HCEC 1CT (cell line): ENCODE data around the gene HCK.

Source experiments
- DNase-seq: peaks from one replicate; pipeline ENCODE4 v3.0.0-alpha.2; 2017

HCK gene

DNA sequence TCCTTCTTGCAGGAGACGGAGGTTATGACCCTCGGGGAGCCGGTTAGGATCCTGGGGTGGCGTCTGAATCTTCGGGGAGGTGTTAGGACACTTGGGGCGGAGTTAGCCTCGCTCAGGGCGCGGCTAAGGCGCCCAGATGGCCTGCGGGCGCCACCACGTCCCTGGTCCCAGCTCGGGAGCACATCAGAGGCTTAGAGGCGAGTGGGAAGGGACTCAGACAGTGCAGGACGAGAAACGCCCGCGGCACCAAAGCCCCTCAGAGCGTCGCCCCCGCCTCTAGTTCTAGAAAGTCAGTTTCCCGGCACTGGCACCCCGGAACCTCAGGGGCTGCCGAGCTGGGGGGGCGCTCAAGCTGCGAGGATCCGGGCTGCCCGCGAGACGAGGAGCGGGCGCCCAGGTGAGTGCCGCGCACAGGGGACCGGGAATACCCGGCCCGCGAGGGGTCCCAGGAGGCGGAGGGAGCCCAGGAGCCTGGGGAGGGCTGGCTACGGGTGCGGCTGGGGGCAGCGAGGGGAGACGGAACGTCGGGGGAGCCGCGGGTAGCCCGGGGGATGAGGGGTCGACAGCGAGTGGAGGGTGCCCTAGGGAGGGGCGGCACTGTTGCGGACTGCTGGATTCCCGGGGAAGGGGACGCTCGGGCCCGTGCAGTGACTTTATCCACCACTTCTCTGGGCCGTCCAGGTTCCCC lies at the start of gene HCK:
HCK (plus strand) TSS at position 153 of the 688 bp plus-strand sequence.
- no peak for DNase-seq

- no peak for DNase-seq
Measured at GRCh38 chr20:32003325-32003724, 48.7 kb upstream of the HCK start.

DNA sequence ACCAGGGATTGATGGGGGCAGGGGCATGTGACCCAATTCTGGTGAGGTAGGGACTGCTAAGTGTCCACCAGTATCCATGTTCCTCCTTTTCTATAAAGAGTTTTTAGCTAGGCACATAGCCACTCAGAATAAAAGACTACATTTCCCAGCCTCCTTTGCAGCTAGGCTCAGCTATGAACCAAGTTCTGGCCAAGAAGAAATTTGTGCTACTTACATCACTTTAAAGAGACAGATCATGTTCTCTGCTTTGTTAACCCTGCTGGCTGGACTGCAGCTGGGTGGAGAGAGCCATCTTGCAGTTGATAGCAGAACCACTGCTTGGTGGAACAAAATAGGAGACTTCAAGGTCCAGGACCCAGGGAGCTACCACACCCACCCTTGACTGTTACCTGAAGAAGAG lies 47.1 kb upstream of the HCK start:
- DNase-seq = peak; percentile 31

DNA sequence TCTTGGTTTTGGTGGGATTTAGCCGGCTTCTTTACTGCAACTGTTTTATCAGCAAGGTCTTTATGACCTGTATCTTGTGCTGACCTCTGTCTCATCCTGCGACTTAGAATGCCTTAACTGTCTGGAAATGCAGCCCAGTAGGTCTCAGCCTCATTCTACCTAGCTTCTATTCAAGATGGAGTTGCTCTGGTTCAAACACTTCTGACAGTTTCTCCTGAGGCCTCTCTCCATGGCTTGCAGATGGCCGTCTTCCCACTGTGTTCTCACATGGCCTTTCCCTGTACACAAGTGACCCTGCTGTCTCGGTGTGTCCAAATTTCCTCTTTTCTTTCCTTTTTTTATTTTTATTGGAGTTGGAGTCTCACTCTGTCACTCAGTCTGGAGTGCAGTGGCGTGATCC lies 46.0 kb upstream of the HCK start:
- no peak for DNase-seq

DNA sequence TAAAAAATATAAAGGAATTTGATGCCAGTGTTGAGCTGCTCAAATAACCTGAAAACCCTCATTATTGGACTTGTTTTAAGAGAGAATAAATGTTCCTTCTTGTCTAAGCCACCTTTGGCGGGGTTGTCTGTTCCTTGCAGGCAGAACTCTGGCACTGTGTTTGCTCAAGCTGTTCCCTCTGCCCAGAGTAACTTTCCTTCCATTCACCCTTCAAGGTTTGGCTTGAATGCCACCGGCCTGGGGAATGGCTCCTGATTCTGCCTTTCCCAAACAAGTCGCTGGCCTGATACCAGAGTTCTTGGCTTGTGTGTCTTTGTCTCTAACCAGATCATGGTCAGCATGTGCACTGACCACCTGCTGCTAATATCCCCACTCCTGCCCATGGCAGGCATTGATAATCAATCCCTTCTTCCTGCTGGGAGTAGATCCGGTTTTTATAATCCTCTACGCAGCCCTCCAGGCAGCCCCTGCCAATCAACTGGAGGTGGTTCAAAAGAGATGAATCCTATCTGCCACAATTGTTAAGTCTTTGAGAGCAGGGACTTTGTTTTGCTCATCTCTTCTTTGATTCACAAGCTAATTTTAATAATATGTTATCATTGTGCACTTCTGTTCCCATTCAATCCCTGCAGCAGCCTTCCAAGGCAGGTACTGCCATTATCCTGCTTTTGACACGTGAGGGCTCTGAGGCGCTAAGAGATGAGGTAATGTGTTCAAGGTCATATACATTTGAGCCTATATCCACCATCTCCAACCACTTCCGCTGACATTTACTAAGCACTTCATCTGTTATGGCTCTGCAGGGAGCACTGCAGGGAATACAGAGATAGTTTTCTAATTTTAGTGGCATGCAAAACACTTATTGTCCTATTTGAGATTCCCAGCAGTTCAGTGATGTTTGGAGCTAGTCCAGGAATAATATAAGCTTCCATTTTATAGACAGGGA lies 44.9 kb upstream of the HCK start:
- DNase-seq = no peak

DNA sequence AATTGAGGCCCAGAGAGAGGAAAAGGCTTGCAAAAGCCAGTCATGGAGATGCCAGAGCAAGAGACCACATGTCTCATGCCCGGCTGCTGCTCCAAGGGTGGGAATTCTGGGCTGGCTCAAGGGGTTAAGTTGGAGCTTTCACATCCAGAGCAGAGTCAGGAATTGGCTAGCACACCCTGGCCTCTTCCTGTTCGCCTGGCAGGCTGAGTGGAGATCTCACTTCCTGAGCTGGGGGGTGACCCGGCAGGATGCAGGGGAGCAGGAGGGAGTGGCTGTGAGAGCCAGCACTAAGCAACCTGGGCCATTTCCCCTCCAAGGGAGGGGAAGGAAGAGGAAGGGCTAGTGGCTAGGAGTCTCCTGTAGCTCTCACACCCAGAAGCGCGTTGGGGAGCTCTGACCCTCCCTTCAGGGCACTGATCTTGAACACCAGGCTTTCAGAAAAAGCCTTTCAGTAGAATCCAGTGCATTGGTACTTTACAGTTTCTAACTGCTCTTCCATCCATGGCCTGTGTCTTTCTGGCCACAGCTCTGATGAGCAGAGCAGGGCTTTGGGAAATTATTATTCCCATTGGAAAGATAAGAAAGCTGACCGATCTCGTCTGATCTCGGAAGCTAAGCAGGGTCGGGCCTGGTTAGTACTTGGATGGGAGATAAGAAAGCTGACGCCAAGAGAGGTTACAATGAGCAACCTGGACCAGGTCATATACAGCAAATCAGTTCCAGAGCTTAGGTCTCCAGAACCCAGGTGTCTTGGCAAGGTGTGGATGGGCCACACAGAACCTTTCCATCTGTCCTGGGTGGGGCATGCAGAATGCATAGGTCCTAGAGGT lies 44.0 kb upstream of the HCK start:
- DNase-seq = no peak

GRCh38 chr20:32009564-32009963 lies 42.5 kb upstream of the HCK start:
- no peak for DNase-seq

GRCh38 chr20:32010101-32010500 lies 41.9 kb upstream of the HCK start, which contains the start of gene CCM2L:
Gene CCM2L (plus strand): TSS chr20:32010438. CDS start chr20:32010455, 17 bp downstream.
- DNase-seq = no peak

GRCh38 chr20:32010666-32011065 lies 41.4 kb upstream of the HCK start:
- no peak for DNase-seq

- no peak for DNase-seq
Measured at GRCh38 chr20:32012159-32012688, 39.8 kb upstream of the HCK start.

DNA sequence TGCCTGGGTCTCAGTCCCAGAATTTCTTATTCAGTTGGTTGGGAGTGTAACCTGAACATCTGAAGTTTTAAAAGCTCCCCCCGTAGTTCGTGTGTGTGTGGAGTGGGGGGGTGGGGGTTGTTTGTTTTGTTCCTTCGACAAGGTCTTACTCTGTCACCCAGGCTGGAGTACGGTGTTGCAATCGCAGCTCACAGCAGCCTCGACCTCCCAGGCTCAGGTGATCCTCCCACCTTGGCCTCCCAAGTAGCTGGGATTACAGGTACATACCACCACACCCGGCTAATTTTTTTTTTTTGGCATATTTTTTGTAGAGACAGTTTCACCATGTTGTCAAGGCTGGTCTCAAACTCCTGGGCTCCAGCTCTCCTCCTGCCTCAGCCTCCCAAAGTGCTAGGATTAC lies 38.7 kb upstream of the HCK start:
- DNase-seq = no peak

DNA sequence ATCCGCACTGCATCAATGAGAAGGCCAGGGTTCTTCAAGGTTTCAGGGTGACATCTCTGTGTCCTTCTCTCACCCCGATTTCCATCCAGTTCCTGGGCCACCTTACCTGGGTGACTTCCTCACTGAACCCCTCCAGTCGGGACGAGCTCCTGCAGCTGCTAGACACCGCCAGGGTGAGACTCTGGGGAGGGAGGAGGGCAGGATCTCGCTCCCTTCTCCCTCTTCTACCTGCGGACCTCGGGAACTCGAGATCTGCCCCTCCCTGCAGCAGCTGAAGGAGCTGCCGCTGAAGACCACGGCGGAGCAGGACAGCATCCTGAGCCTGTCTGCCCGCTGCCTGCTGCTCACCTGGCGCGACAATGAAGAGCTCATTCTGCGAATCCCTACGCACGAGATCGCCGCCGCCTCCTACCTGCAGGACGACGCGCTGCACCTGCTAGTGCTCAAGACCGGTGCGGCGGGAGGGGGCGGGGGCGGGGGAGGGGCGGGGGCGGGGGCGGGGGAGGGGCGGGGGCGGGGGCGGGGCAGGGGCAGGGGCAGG lies 34.3 kb upstream of the HCK start:
- no peak for DNase-seq

DNA sequence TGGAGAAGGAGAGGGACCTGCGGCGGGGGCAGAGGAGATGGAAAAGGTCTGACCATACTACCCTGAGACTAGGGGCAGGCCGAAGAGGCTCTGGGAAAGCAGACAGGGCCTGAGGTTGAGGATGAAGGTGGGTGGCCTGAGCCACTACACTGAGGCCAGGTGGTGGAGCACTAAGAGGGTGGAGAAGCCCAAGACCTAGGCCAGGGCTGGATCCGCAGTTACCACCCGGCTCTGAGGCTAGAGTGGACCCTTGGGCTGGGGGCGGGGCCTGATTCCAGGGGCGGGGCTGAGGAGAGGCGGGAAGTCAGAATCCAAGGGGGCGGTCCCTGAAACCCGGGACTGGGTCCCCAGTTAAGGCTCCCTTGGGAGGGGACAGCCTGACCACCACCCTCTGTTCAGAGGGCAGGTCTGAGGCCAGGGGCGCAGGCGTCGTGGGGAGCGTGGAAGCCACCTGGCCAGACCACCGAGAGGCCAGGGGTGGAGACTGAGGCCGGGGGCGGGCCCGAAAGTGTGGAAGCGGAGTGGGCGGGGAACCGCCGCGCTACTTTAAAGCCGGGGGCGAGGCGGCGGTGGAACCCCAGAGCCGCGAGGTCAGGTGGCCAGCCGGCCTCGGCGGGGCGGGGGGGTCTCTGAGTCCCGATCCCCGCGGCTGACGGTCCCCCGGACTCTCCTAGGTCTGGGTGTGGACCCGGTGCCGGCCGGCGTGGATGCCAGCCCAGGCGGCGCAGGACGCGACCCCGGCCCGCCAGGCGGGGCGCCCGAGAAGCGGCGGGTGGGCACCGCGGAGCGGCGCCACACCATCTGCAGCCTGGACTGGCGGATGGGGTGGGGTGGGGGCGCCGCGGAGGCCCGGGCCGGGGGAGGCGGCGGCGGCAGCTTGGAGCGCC lies 33.5 kb upstream of the HCK start:
- DNase-seq = no peak

- DNase-seq = no peak
Measured at GRCh38 chr20:32019156-32019510, 32.9 kb upstream of the HCK start.

DNA sequence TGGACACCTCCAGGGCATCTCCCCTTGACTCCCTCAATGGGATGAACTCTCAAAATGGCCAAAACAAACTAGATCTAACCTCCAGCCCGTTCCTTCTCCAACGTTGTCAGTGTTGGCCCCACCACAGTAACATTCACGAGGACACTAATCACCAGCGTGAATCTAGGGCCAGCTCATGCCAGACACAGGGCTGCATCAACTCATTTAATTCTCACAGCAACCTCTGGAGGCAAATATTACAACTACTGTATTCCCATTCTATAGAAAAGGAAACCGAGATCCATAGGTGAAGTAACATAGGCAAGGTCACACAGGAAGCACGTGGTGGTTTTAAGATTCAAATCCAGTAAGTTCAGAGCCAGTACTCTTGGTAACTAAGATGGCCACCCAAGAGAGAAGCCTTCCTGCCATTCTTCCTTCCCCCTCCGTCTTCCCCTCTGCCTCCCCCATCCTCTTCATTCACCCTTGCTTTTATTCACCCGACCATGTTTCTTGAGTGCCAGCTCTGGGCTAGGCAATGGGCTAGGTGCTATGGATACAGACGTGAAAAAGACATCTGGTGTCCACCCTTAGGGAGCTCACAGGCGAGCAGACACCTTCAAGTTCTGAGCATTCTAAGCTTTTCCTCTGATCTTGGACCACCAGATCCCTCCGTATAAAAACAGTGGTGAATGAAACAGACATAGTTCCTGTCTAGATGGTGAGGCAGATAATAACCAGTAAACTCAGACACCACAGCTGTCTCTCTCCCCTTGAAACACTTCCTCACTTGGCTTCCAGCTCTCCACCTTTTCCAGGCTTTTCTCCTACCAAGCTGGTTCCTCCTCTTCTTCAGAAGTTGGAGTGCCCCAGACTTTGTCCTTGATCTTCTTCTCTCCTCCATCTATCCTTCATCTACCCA lies 32.2 kb upstream of the HCK start:
- DNase-seq = no peak

DNA sequence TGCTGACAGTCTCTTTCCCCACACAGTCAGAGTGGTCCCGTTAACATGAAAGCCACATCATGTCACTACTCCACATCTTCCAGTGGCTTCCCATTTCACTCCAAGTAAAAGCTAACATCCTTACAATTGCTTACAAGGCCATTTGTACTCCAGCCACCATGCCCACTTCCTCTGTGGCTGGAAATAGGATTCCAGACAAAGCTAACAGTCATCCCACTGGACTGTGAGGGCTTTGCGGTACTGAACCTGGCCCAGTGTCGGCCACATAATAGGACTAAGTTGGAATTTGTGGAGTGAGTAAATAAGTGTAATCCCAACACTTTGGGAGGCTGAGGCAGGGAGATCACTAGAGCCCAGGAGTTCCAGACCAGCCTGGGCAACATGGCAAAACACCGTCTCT lies 31.0 kb upstream of the HCK start:
- DNase-seq = no peak

- no peak for DNase-seq
Measured at GRCh38 chr20:32024683-32025295, 27.3 kb upstream of the HCK start.

GRCh38 chr20:32027643-32028042 lies 24.4 kb upstream of the HCK start:
- DNase-seq = no peak

- no peak for DNase-seq
Measured at GRCh38 chr20:32028647-32029372, 23.2 kb upstream of the HCK start.
